GM12864 (cell line): Measurements from ENCODE around the gene TRIO.
A peak's percentile ranks its signal among the peaks of the same experiment; 100 is the strongest.

Experiments
- DNase-seq: peaks from one replicate; pipeline ENCODE4 v3.0.0-alpha.2; 2011; ENCODE audit warnings: low read depth
- H3K4me3 ChIP-seq: 2 replicates; pipeline ENCODE4 v1.5.1; 2011; ENCODE audit warnings: mild to moderate bottlenecking, low read depth, low read length, control low read depth
- TF ChIP-seq, protein P1 (sequence below): IDR thresholded peaks from 2 replicates; pipeline ENCODE4 v1.5.1; 2011; ENCODE audit warnings: low read depth, mild to moderate bottlenecking, moderate library complexity, low read length, control low read depth, inconsistent platforms; ENCODE audit errors: missing control alignments

The TRIO gene

DNA sequence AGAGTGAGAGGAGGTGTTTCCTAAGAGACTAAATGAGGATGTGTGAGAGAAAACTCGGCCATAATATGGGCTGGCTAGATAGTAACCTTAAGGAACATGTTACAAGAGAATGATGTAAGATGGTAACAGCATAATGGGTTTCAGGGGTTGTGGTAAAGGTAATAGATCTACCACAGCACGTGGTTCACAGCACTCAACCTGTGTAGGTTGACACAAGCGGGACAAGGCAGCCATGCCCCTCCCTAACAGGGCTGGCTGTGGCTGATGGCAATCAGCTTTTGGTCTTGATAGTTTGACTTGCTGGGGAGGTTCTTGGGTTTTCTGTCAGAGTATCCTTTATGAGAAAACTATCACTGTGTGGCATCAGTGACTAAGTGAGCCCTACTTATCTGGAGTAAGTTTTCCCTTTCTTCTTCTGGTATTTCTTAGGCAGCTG lies 138.6 kb downstream of the TRIO start:
- TF ChIP-seq, protein P1, sequence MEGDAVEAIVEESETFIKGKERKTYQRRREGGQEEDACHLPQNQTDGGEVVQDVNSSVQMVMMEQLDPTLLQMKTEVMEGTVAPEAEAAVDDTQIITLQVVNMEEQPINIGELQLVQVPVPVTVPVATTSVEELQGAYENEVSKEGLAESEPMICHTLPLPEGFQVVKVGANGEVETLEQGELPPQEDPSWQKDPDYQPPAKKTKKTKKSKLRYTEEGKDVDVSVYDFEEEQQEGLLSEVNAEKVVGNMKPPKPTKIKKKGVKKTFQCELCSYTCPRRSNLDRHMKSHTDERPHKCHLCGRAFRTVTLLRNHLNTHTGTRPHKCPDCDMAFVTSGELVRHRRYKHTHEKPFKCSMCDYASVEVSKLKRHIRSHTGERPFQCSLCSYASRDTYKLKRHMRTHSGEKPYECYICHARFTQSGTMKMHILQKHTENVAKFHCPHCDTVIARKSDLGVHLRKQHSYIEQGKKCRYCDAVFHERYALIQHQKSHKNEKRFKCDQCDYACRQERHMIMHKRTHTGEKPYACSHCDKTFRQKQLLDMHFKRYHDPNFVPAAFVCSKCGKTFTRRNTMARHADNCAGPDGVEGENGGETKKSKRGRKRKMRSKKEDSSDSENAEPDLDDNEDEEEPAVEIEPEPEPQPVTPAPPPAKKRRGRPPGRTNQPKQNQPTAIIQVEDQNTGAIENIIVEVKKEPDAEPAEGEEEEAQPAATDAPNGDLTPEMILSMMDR = no peak
- H3K4me3 ChIP-seq = no peak overlapping the region
- no peak for DNase-seq

DNA sequence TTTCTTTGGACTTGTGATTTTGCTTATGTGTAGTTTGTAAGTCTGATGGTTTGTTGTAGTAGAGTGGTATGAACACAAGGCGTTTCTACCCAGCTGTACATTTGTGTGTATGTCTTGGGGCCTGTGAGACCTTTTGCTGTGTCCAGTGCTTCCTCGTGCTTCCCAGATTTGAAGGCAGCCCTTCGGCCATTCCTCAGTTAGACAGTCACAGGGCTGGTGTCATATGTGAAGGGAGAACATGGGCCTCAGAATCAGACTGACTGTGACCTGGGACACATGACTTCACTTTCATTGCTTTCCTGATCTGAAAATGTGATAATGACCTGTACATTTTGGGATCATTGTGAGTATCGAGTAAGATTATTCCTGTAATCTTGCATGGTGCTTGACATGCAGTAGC lies 140.0 kb downstream of the TRIO start:
- DNase-seq = no peak
- H3K4me3 ChIP-seq = no peak overlapping the region
- TF ChIP-seq, protein P1 = no peak

- TF ChIP-seq, protein P1 = no peak
- DNase-seq = no peak
These were observed 141.4 kb downstream of the TRIO start for GRCh38 chr5:14284392-14285148.

GRCh38 chr5:14286007-14286406 lies 142.9 kb downstream of the TRIO start:
- DNase-seq = no peak
- TF ChIP-seq, protein P1 = no peak
- no peak overlapping the region for H3K4me3 ChIP-seq

More at GRCh38 chr5:14284392-14285148, 141.4 kb downstream of the TRIO start:
- H3K4me3 ChIP-seq = no peak overlapping the region

- DNase-seq = peak; percentile 48
- TF ChIP-seq, protein P1 = no peak
- H3K4me3 ChIP-seq = peak overlapping the region; percentile 5; the same call in 1 of the 2 replicates
These were observed 143.7 kb downstream of the TRIO start for GRCh38 chr5:14286574-14287421.

DNA sequence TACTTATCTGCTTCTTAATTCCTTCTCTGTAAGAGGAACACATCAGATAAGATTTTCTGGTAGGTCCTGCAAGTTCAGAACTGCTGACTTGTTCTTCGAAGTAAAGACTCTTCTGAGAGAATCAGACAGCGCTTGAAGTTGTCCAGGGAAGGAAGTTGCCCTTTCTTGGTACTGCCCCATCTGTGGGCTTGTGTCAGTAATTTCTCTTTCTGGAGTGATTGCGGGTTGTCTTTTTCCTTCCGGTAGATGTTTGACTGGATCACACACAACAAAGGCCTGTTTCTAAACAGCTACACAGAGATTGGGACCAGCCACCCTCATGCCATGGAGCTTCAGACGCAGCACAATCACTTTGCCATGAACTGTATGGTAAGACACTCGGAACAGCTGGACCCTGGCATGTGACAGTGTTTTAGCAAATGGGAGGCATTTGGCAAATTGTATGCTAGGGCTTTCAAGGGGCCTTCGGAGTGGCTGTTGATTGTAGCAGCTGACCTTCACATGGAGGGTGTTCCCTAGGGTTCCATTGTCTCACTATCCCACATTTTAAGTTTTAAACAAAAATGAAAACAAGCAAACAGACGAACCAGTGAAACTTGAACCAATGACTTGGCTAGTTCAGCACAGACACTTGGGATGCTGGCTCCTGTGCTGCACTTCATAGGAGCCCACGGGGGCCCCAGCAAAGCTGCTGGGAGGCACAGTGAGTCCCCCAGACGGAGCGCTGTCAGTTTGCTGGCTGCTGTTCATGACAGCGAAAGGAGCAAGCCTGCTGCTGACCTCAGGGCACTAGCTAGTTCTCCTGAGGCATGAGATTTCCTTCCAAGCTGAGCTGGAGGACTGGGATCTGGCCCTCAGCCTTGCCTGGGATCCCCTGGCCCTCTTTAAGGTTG lies 149.9 kb downstream of the TRIO start:
- DNase-seq = no peak
- no peak overlapping the region for H3K4me3 ChIP-seq

More for the DNA sequence above, 149.9 kb downstream of the TRIO start:
- TF ChIP-seq, protein P1 = no peak
